ENCODE data around the gene KRTAP3-1. TPM values are rescaled to one million over a fixed set of nuclear protein-coding genes. Genes with fewer than 3 reads are reported as not detected.

KRTAP3-1 gene
- total RNA-seq, 2 experiments from 2014 or later, result not detected

DNA sequence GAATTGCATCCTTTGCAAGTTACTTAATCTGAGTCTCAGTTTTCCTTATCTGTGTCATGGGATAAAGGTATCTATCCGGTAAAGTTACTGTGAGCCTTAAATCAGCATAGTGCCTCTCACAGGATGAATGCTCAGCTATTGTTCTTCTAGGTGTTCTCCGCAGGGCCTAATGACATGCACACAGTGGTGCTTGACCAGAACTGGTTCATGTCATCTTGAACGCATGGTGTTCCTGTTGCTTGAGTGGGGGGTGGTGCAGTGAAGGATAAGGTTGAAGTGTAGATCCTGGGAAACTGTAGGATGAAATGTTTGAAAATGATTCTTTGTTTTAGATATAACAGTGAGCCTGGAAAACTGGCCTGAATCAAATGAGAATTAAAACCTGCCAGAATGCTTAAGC lies 28.8 kb downstream of the KRTAP3-1 start:
- POLR2A ChIA-PET, result no interaction called here
- Histone ChIP-seq H3K27ac (ENCODE audit: low read depth in 1 of 2, low read length in 2 of 2) (no peak overlapping the region), H3K9me3 (ENCODE audit: control insufficient read depth in 1 of 2, insufficient read depth in 1 of 2, low read length in 2 of 2) (no peaks in the 10 kb centered on the region), H3K36me3 (ENCODE audit: insufficient read depth, low read length) (no peaks in the 10 kb centered on the region), H3K27me3 (ENCODE audit: control insufficient read depth in 1 of 2, insufficient read depth in 2 of 2, low read length in 2 of 2) (peaks cover 3 to 19% of the 10 kb centered on the region in 2 experiments), H3K4me1 (ENCODE audit: insufficient read depth, low read length) (no peaks in the 10 kb centered on the region), H3K4me3 (ENCODE audit: low read length) (no peak overlapping the region)
- Mint-ChIP-seq H3K4me1 (ENCODE audit: low read depth) (no peaks in the 10 kb centered on the region), H3K27ac (no peak overlapping the region), H3K36me3 (ENCODE audit: low read depth) (no peaks in the 10 kb centered on the region), H3K27me3 (peaks cover 21% of the 10 kb centered on the region), H3K9me3 (no peaks in the 10 kb centered on the region), H3K4me3 (no peak overlapping the region)
- ATAC-seq (ENCODE audit: poor library complexity) (no peak), DNase-seq (no peak)
- TF ChIP-seq CTCF (IDR thresholded peaks at IDR 0.05), result no peak
- intact Hi-C loops (cut with DNase I, micrococcal nuclease), result no loop called here
- CTCF ChIA-PET, result no interaction called here

- no peaks in the 10 kb centered on the region for H3K36me3 Mint-ChIP-seq (ENCODE audit: low read depth)
These were observed 30.3 kb downstream of the KRTAP3-1 start for GRCh38 chr17:40978575-40979151.

GRCh38 chr17:40975516-40975915 lies 33.4 kb downstream of the KRTAP3-1 start:
- no peaks in the 10 kb centered on the region for H3K36me3 ChIP-seq (ENCODE audit: insufficient read depth, low read length)
- no peak overlapping the region for H3K4me3 ChIP-seq (ENCODE audit: low read length)
- H3K4me1 ChIP-seq (ENCODE audit: insufficient read depth, low read length), result no peaks in the 10 kb centered on the region
- Mint-ChIP-seq H3K27ac (no peak overlapping the region), H3K36me3 (ENCODE audit: low read depth) (no peaks in the 10 kb centered on the region), H3K27me3 (peaks cover 20% of the 10 kb centered on the region), H3K4me1 (ENCODE audit: low read depth) (no peaks in the 10 kb centered on the region), H3K4me3 (no peak overlapping the region), H3K9me3 (no peaks in the 10 kb centered on the region)
- no peaks in the 10 kb centered on the region for H3K9me3 ChIP-seq (ENCODE audit: control insufficient read depth in 1 of 2, insufficient read depth in 1 of 2, low read length in 2 of 2)
- H3K27me3 ChIP-seq (ENCODE audit: control insufficient read depth in 1 of 2, insufficient read depth in 2 of 2, low read length in 2 of 2), result peaks cover 3 to 8% of the 10 kb centered on the region in 2 experiments
- no peak overlapping the region for H3K27ac ChIP-seq (ENCODE audit: low read depth in 1 of 2, low read length in 2 of 2)
- no peak for ATAC-seq (ENCODE audit: poor library complexity)
- DNase-seq, result no peak
- ChIA-PET POLR2A (no interaction called here), CTCF (no interaction called here)
- no peak for TF ChIP-seq CTCF (IDR thresholded peaks at IDR 0.05)
- intact Hi-C loops (cut with DNase I, micrococcal nuclease), result no loop called here

More at GRCh38 chr17:40978575-40979151, 30.3 kb downstream of the KRTAP3-1 start:
- Mint-ChIP-seq H3K4me3 (no peak overlapping the region), H3K9me3 (no peaks in the 10 kb centered on the region), H3K4me1 (ENCODE audit: low read depth) (no peaks in the 10 kb centered on the region), H3K27ac (no peak overlapping the region), H3K27me3 (peaks cover 24% of the 10 kb centered on the region)
- POLR2A ChIA-PET, result no interaction called here
- DNase-seq (no peak), ATAC-seq (ENCODE audit: poor library complexity) (no peak)
- no peak overlapping the region for H3K27ac ChIP-seq (ENCODE audit: low read depth in 1 of 2, low read length in 2 of 2)
- no peaks in the 10 kb centered on the region for H3K9me3 ChIP-seq (ENCODE audit: control insufficient read depth in 1 of 2, insufficient read depth in 1 of 2, low read length in 2 of 2)
- peaks cover 3 to 8% of the 10 kb centered on the region in 2 experiments for H3K27me3 ChIP-seq (ENCODE audit: control insufficient read depth in 1 of 2, insufficient read depth in 2 of 2, low read length in 2 of 2)
- CTCF ChIA-PET, result no interaction called here
- H3K36me3 ChIP-seq (ENCODE audit: insufficient read depth, low read length), result no peaks in the 10 kb centered on the region
- no peak overlapping the region for H3K4me3 ChIP-seq (ENCODE audit: low read length)
- no peak for TF ChIP-seq CTCF (IDR thresholded peaks at IDR 0.05)
- no peaks in the 10 kb centered on the region for H3K4me1 ChIP-seq (ENCODE audit: insufficient read depth, low read length)
- intact Hi-C loops (cut with DNase I, micrococcal nuclease), result no loop called here
